GM12878 (cell line): Measurements from ENCODE around the gene THBD. TPM values are rescaled to one million over a fixed set of nuclear protein-coding genes. Genes with fewer than 3 reads are reported as not detected.

Experiments
- ATAC-seq: fragments of 200-7000 bp; cut with Tn5 transposase; 3 replicates; pipeline ENCODE4 v1.9.1; 2020; ENCODE audit warnings: mild to moderate bottlenecking, moderate library complexity
- BruUV-seq: library from RNA; stranded (reverse); fragments of 400-500 nt; replicated peaks from 2 replicates; lab custom pipeline; 2021; lab: Mats Ljungman, UMichigan
- CTCF ChIA-PET: fragments of 300-600 bp; sonication (Branson Sonifier 250); formaldehyde crosslinking; extraction: SDS; loops from one replicate; lab custom pipeline; 2021; ENCODE audit warnings: inconsistent platforms; lab: Yijun Ruan, JAX
- POLR2A ChIA-PET: fragments of 350-600 bp; formaldehyde crosslinking; extraction: SDS; loops from one replicate; lab custom pipeline; 2021; ENCODE audit warnings: inconsistent platforms; lab: Charles Lee
- RAD21 ChIA-PET: fragments of 300-600 bp; sonication (Branson Sonifier 250); formaldehyde crosslinking; loops from one replicate; lab custom pipeline; 2023; ENCODE audit warnings: antibody characterized with exemption; ENCODE audit not compliant: unreplicated experiment; lab: Charles Lee
- SMC1A ChIA-PET: fragments of 300-600 bp; sonication (Branson Sonifier 250); formaldehyde crosslinking; loops from one replicate; lab custom pipeline; 2023; ENCODE audit not compliant: unreplicated experiment, uncharacterized antibody; lab: Charles Lee
- DNase-seq: peaks from one replicate; pipeline ENCODE4 v3.0.0-alpha.2; 2011; ENCODE audit warnings: low read depth, low spot score
- FAIRE-seq: peaks from 3 replicates; lab custom pipeline; 2011; peaks lifted over from hg19 to GRCh38; lab: Jason Lieb, UNC
- H2AFZ ChIP-seq: 2 replicates; pipeline ENCODE4 v1.6.0; 2011; ENCODE audit warnings: low read depth, low read length, control low read depth; ENCODE audit not compliant: control insufficient read depth
- H3K27ac ChIP-seq: 2 replicates; pipeline ENCODE4 v1.5.1; 2011; ENCODE audit warnings: control low read depth; ENCODE audit not compliant: control insufficient read depth, insufficient read depth
- H3K27me3 ChIP-seq, 2 experiments: replicated peaks in 1 of 2; 2 replicates each; pipeline versions ENCODE4 v1.6.0 to v1.6.1; 2011; ENCODE audit warnings: low read length in 1 of 2; ENCODE audit not compliant: control insufficient read depth in 2 of 2, insufficient read depth in 2 of 2
- H3K36me3 ChIP-seq, 2 experiments: 2 replicates each; pipeline ENCODE4 v1.5.1; 2011; ENCODE audit warnings: low read length in 1 of 2; ENCODE audit not compliant: control insufficient read depth in 2 of 2, insufficient read depth in 2 of 2
- H3K4me1 ChIP-seq: 2 replicates; pipeline ENCODE4 v1.6.1; 2011; ENCODE audit warnings: mild to moderate bottlenecking, low read length, moderate library complexity, mixed read lengths; ENCODE audit not compliant: control insufficient read depth, insufficient read depth
- H3K4me2 ChIP-seq: 2 replicates; pipeline ENCODE4 v1.6.0; 2011; ENCODE audit warnings: control low read depth; ENCODE audit not compliant: control insufficient read depth, insufficient read depth
- H3K4me3 ChIP-seq: fragments of 200-600 bp; sonication (generic); 2 replicates; pipeline ENCODE4 v1.5.1; 2016
- H3K79me2 ChIP-seq: 2 replicates; pipeline ENCODE4 v1.6.0; 2011; ENCODE audit warnings: low read length; ENCODE audit not compliant: control insufficient read depth, insufficient read depth
- H3K9ac ChIP-seq: 2 replicates; pipeline ENCODE4 v1.8.0; 2011; ENCODE audit warnings: low read length, control low read depth, mixed read lengths; ENCODE audit not compliant: control insufficient read depth, insufficient read depth
- H3K9me3 ChIP-seq: replicated peaks from 3 replicates; pipeline ENCODE4 v1.5.1; 2011; ENCODE audit warnings: mild to moderate bottlenecking, low read length; ENCODE audit not compliant: control insufficient read depth, insufficient read depth
- H4K20me1 ChIP-seq: 2 replicates; pipeline ENCODE4 v1.6.0; 2011; ENCODE audit not compliant: control insufficient read depth, insufficient read depth
- ASH2L ChIP-seq: fragments of 300-600, 200-600 bp; sonication (generic); IDR thresholded peaks from 2 replicates; pipeline ENCODE4 v1.6.1; 2017; ENCODE audit warnings: low read depth, mild to moderate bottlenecking, borderline replicate concordance
- BACH1 ChIP-seq: fragments of 450-650 bp; IDR thresholded peaks from 2 replicates; pipeline ENCODE4 v1.6.1; 2017; ENCODE audit warnings: mild to moderate bottlenecking, borderline replicate concordance
- CBX5 ChIP-seq: sonication (generic); IDR thresholded peaks from 2 replicates; pipeline ENCODE4 v1.6.1; 2016; ENCODE audit warnings: low read depth, moderate library complexity, mild to moderate bottlenecking, inconsistent platforms
- CHD1 ChIP-seq: IDR thresholded peaks from 2 replicates; pipeline ENCODE4 v1.6.1; 2012; ENCODE audit warnings: low read depth, low read length, improper control_type of control experiment
- CREB1 ChIP-seq: IDR thresholded peaks from 2 replicates; pipeline ENCODE4 v1.6.1; 2012; ENCODE audit warnings: low read depth, mild to moderate bottlenecking, inconsistent platforms
- EGR1 ChIP-seq, 2 experiments: IDR thresholded peaks; 1 replicate in 1 of 2; 2 replicates in 1 of 2; pipeline ENCODE4 v1.6.1; 2011 to 2012; ENCODE audit warnings: low read depth in 2 of 2, low read length in 2 of 2, borderline replicate concordance in 1 of 2, mild to moderate bottlenecking in 1 of 2, moderate library complexity in 1 of 2
- FOXK2 ChIP-seq: fragments of 450-650 bp; IDR thresholded peaks from 2 replicates; pipeline ENCODE4 v1.6.1; 2017; ENCODE audit warnings: mild to moderate bottlenecking, moderate library complexity
- HDAC6 ChIP-seq: fragments of 200-600 bp; sonication (generic); IDR thresholded peaks from one replicate; pipeline ENCODE4 v1.8.0; 2017; ENCODE audit warnings: antibody characterized with exemption; ENCODE audit not compliant: unreplicated experiment
- IKZF2 ChIP-seq, 2 experiments: fragments of 450-650 bp; IDR thresholded peaks; 2 replicates each; pipeline ENCODE4 v1.6.1; 2017; ENCODE audit warnings: mild to moderate bottlenecking in 2 of 2, moderate library complexity in 2 of 2
- IRF4 ChIP-seq: IDR thresholded peaks from 2 replicates; pipeline ENCODE4 v1.6.1; 2011; ENCODE audit warnings: low read depth, low read length
- LARP7 ChIP-seq: fragments of 450-650 bp; IDR thresholded peaks from 2 replicates; pipeline ENCODE4 v1.6.1; 2017; ENCODE audit warnings: mild to moderate bottlenecking
- MEF2B ChIP-seq: fragments of 450-650 bp; IDR thresholded peaks from 2 replicates; pipeline ENCODE4 v1.6.1; 2018; ENCODE audit warnings: mild to moderate bottlenecking, moderate library complexity; ENCODE audit not compliant: partially characterized antibody, poor library complexity, severe bottlenecking
- MTA2 ChIP-seq: fragments of 450-650 bp; IDR thresholded peaks from 2 replicates; pipeline ENCODE4 v1.6.1; 2016; ENCODE audit warnings: low read depth, mild to moderate bottlenecking, moderate library complexity
- MYC ChIP-seq: IDR thresholded peaks from 2 replicates; pipeline ENCODE4 v1.6.1; 2011; ENCODE audit warnings: mild to moderate bottlenecking, low read length, moderate library complexity, inconsistent platforms; ENCODE audit not compliant: insufficient read depth, insufficient replicate concordance, insufficient read length, severe bottlenecking
- NR2C2 ChIP-seq: IDR thresholded peaks from 2 replicates; pipeline ENCODE4 v1.6.1; 2011; ENCODE audit warnings: borderline replicate concordance, low read depth; ENCODE audit not compliant: control insufficient read depth, insufficient read length
- NR2F1 ChIP-seq: fragments of 450-650 bp; conservative IDR thresholded peaks from 2 replicates; pipeline ENCODE4 v1.6.1; 2017; ENCODE audit warnings: mild to moderate bottlenecking
- NRF1 ChIP-seq: conservative IDR thresholded peaks from 2 replicates; pipeline ENCODE4 v1.6.1; 2011; ENCODE audit warnings: mild to moderate bottlenecking, low read depth, low read length, improper control_type of control experiment
- POLR2AphosphoS5 ChIP-seq: IDR thresholded peaks from 2 replicates; pipeline ENCODE4 v1.6.1; 2011; ENCODE audit warnings: mild to moderate bottlenecking, low read length, inconsistent platforms
- RAD21 ChIP-seq: IDR thresholded peaks from 2 replicates; pipeline ENCODE4 v1.6.1; 2011; ENCODE audit warnings: mild to moderate bottlenecking, low read depth, low read length, moderate library complexity; ENCODE audit not compliant: insufficient read depth
- SUPT20H ChIP-seq: IDR thresholded peaks from 2 replicates; pipeline ENCODE4 v1.6.1; 2011; ENCODE audit warnings: low read depth, mild to moderate bottlenecking, low read length, moderate library complexity, borderline replicate concordance; ENCODE audit not compliant: control insufficient read depth
- SUZ12 ChIP-seq: fragments of 200-600 bp; sonication (generic); IDR thresholded peaks from one replicate; pipeline ENCODE4 v1.6.1; 2018; ENCODE audit warnings: antibody characterized with exemption, mild to moderate bottlenecking; ENCODE audit not compliant: unreplicated experiment
- TARDBP ChIP-seq: IDR thresholded peaks from 2 replicates; pipeline ENCODE4 v1.6.1; 2016; ENCODE audit warnings: borderline replicate concordance
- YBX1 ChIP-seq: fragments of 450-650 bp; IDR thresholded peaks from 2 replicates; pipeline ENCODE4 v1.6.1; 2016; ENCODE audit warnings: antibody characterized with exemption
- ZBED1 ChIP-seq: IDR thresholded peaks from 2 replicates; pipeline ENCODE4 v1.6.1; 2016; ENCODE audit warnings: borderline replicate concordance
- WGBS: methylation state at CpG from one replicate; pipeline ENCODE4 v1.1.6; 2016; ENCODE audit warnings: low lambda C conversion rate; ENCODE audit not compliant: insufficient replicate concordance, insufficient coverage; ENCODE audit errors: missing lambda C conversion rate; 5-methylcytosine and 5-hydroxymethylcytosine counted together
- in situ Hi-C: fragments of 300-500 bp; cut with MboI; formaldehyde crosslinking; loops from 9 replicates; pipeline ENCODE4 v1.14.3; 2018; ENCODE audit warnings: mixed read lengths
- intact Hi-C: fragments of 100-400 bp; cut with micrococcal nuclease; formaldehyde crosslinking; loops from one replicate; pipeline ENCODE4 v1.14.2; 2022; ENCODE audit not compliant: unreplicated experiment
- polyA plus RNA-seq, 11 experiments: library from polyadenylated mRNA; depleted of rRNA in 4 of 11; unstranded in 6 of 11; stranded (reverse) in 5 of 11; fragments of >200 nt; fragmentation: Nextera tagmentation in 4 of 11; fragmentation: Illumina TruSeq in 1 of 11; extraction: Ambion mirVana in 4 of 11; extraction: Trizol in 1 of 11; gene quantifications; 1 replicate in 1 of 11; 2 replicates in 10 of 11; pipeline versions ENCODE4 v1.2.1 to v1.2.3, GENCODE V29; 2011 to 2016; ENCODE audit warnings: inconsistent platforms in 2 of 11, missing spikeins in 2 of 11, low read depth in 1 of 11
- total RNA-seq, 4 experiments: library from RNA; depleted of rRNA in 3 of 4; stranded (reverse); fragments of >200 nt in 3 of 4; fragmentation: Illumina TruSeq in 1 of 4; extraction: Trizol in 1 of 4; gene quantifications; 2 replicates each; pipeline versions ENCODE4 v1.2.1 to v1.2.3, GENCODE V29; 2013 to 2021
- TF ChIP-seq, protein P1 (sequence below): fragments of 450-650 bp; IDR thresholded peaks from 2 replicates; pipeline ENCODE4 v1.6.1; 2016; ENCODE audit warnings: mild to moderate bottlenecking

Gene THBD
- total and polyA plus RNA-seq, 10 of the 15 experiments (the other 5 are each of a cell fraction or from before 2014, with no cell fraction given) = not detected

DNA sequence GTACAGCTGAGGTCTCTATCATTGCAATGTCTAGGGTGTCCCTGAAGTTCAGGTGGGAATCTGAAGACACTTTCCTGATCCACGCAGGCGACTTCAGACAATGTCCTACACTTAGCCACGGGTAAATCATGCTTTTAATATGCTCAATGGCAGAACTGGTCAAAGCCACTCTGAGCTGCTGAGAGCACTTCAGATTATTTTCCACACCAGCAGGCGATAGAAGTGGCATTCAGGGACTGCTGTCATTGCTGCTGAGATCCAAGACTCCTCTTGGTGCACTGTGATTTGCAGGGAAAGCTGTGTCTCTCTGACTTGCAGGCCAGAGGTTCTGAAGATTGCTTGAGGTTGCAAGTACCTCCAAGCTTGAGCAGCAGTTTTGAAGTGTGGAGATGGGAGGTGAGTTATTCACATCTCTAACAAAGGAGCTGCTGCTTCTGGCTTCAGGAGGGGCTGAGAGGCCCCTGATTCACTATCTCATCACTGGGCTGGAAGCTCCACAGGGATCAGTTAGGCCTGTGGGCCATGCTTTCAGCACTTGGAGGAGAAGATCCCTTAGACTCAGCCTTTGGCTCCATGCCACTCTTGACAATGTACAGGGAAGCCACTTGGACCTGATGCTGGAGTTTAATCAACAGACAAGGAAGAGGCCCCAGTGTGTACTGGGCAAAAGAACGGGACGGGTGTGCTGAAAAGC, 17.3 kb downstream of the THBD start (continued):
- TF ChIP-seq RAD21 = no peak
- TF ChIP-seq MTA2 = no peak
- TF ChIP-seq LARP7 = no peak
- TF ChIP-seq MYC = no peak
- TF ChIP-seq MEF2B = no peak

DNA sequence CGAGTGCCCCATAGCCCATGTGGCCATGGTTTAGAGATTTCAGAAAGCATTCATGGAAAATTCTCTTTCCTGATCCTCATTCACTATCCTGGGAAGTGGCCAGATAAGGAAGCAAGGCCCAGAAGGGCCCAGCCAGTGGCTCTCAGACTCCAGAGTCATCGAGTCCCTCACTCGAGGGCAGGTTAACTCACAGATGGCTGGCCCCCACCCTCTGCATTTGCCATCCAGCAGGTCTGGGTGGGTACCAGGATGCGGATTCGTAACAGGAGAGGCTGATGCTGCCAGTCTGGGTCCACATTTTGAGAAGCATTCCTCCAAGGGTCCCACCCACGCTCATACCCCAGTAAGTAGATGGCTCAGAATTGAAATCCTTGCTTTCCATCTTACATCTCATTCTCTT, 18.1 kb downstream of the THBD start:
- no peaks in the 10 kb centered on the region for H3K36me3 ChIP-seq
- H3K9ac ChIP-seq = no peak overlapping the region
- peaks cover 0 to 2% of the 10 kb centered on the region in 2 experiments; a peak in 1 of 4 replicates for H3K27me3 ChIP-seq
- no peaks in the 10 kb centered on the region for H3K79me2 ChIP-seq
- no peak overlapping the region for H3K27ac ChIP-seq
- H3K4me2 ChIP-seq = no peak overlapping the region
- FAIRE-seq (no peak), DNase-seq (no peak), ATAC-seq (no peak)
- RAD21 ChIA-PET = no interaction called here
- H4K20me1 ChIP-seq = no peaks in the 10 kb centered on the region
- in situ Hi-C loops = no loop called here
- POLR2A ChIA-PET = no interaction called here
- H3K4me1 ChIP-seq = no peaks in the 10 kb centered on the region
- TF ChIP-seq ASH2L = no peak
- TF ChIP-seq TARDBP = no peak
- TF ChIP-seq NR2F1 = no peak
- no peak for TF ChIP-seq HDAC6
- no peak for TF ChIP-seq NRF1
- no peak for TF ChIP-seq SUPT20H
- no peak for TF ChIP-seq NR2C2
- no peak for TF ChIP-seq IKZF2 (IDR thresholded peaks at IDR 0.05)
- TF ChIP-seq FOXK2 = no peak
- no peak for TF ChIP-seq CHD1
- no peak for TF ChIP-seq SUZ12
- TF ChIP-seq, protein P1, sequence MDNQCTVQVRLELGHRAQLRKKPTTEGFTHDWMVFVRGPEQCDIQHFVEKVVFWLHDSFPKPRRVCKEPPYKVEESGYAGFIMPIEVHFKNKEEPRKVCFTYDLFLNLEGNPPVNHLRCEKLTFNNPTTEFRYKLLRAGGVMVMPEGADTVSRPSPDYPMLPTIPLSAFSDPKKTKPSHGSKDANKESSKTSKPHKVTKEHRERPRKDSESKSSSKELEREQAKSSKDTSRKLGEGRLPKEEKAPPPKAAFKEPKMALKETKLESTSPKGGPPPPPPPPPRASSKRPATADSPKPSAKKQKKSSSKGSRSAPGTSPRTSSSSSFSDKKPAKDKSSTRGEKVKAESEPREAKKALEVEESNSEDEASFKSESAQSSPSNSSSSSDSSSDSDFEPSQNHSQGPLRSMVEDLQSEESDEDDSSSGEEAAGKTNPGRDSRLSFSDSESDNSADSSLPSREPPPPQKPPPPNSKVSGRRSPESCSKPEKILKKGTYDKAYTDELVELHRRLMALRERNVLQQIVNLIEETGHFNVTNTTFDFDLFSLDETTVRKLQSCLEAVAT = no peak
- TF ChIP-seq ZBED1 = no peak
- TF ChIP-seq BACH1 = no peak
- no peak for TF ChIP-seq EGR1 (IDR thresholded peaks at IDR 0.05; ENCODE audit: borderline replicate concordance in 1 of 2, low read depth in 2 of 2, low read length in 2 of 2)
- TF ChIP-seq IRF4 = no peak
- TF ChIP-seq CREB1 = no peak
- no peak for TF ChIP-seq YBX1
- no peak for TF ChIP-seq POLR2AphosphoS5
- TF ChIP-seq CBX5 = no peak
- H3K4me3 ChIP-seq = no peak overlapping the region
- no TSS peak for BruUV-seq
- no peaks in the 10 kb centered on the region for H3K9me3 ChIP-seq
- SMC1A ChIA-PET = no interaction called here
- intact Hi-C loops = no loop called here
- WGBS = 7% methylated on average over 6 of the region's 6 CpGs
- no peak overlapping the region for H2AFZ ChIP-seq
- CTCF ChIA-PET = no interaction called here
